SHP77 (cell line): Measurements from ENCODE around the gene USP4.
A peak's percentile ranks its signal among the peaks of the same experiment; 100 is the strongest.
"Not testable (repeated sequence)": the region's sequence is repeated elsewhere in the genome, so short reads cannot be mapped to it uniquely, and the experiment has no call there.

Source experiments
- DNase-seq, 2 experiments: peaks; one replicate each; lab custom pipeline; 2025; lab: John Stamatoyannopoulos, UW

USP4 gene

GRCh38 chr3:49349348-49350114, 9.7 kb upstream of the USP4 start:
- no peak for DNase-seq

- DNase-seq: not testable (repeated sequence)
Observed at GRCh38 chr3:49348361-49348760, 8.5 kb upstream of the USP4 start.

- no peak for DNase-seq
Observed at GRCh38 chr3:49346797-49347251, 7.0 kb upstream of the USP4 start.

GRCh38 chr3:49343163-49343562, 3.3 kb upstream of the USP4 start:
- DNase-seq: no peak

GRCh38 chr3:49341996-49342395, 2.1 kb upstream of the USP4 start:
- no peak for DNase-seq

- peak; percentile 46 to 61 for DNase-seq
Observed at GRCh38 chr3:49339581-49339940, 292 bp downstream of the USP4 start.

- no peak for DNase-seq
Observed at GRCh38 chr3:49333916-49334633, 5.8 kb downstream of the USP4 start.

- no peak for DNase-seq
Observed at GRCh38 chr3:49333091-49333490, 6.8 kb downstream of the USP4 start.

GRCh38 chr3:49329186-49329585, 10.7 kb downstream of the USP4 start:
- DNase-seq: no peak

- not testable (repeated sequence) for DNase-seq
Observed at GRCh38 chr3:49328350-49328749, 11.5 kb downstream of the USP4 start.

GRCh38 chr3:49327485-49327884, 12.4 kb downstream of the USP4 start:
- DNase-seq: no peak

- DNase-seq: no peak
Observed at GRCh38 chr3:49324768-49325167, 15.1 kb downstream of the USP4 start.

- DNase-seq: no peak
Observed at GRCh38 chr3:49316696-49317457, 23.0 kb downstream of the USP4 start.

GRCh38 chr3:49313896-49314688, 25.8 kb downstream of the USP4 start:
- no peak for DNase-seq

GRCh38 chr3:49311283-49311682, 28.6 kb downstream of the USP4 start:
- DNase-seq: no peak

GRCh38 chr3:49310677-49311076, 29.2 kb downstream of the USP4 start:
- no peak for DNase-seq

GRCh38 chr3:49305608-49306007, 34.2 kb downstream of the USP4 start:
- no peak for DNase-seq

- DNase-seq: no peak
Observed at GRCh38 chr3:49302613-49303012, 37.2 kb downstream of the USP4 start.

GRCh38 chr3:49300595-49300994, 39.3 kb downstream of the USP4 start:
- no peak for DNase-seq

GRCh38 chr3:49298511-49298910, 41.3 kb downstream of the USP4 start:
- DNase-seq: no peak

- no peak for DNase-seq
Observed at GRCh38 chr3:49296781-49297411, 43.0 kb downstream of the USP4 start.
